Uterus (tissue), 2 donors: Measurements from ENCODE around the gene L3MBTL3.

Source experiments
- POLR2A ChIP-seq, 2 donors: fragments of 450-650 bp; IDR thresholded peaks; one replicate each; pipeline ENCODE4 v1.6.1; 2016; ENCODE audit warnings: antibody characterized with exemption in 2 of 2, mild to moderate bottlenecking in 1 of 2, moderate library complexity in 1 of 2
- TF ChIP-seq, protein P1 (sequence below), 4 experiments: fragments of 200-600 bp in 2 of 4; fragments of 450-650 bp in 2 of 4; sonication (generic) in 2 of 4; IDR thresholded peaks; one replicate each; pipeline ENCODE4 v1.5.1; 2016 to 2019; ENCODE audit warnings: antibody characterized with exemption in 4 of 4, mild to moderate bottlenecking in 2 of 4, moderate library complexity in 1 of 4

DNA sequence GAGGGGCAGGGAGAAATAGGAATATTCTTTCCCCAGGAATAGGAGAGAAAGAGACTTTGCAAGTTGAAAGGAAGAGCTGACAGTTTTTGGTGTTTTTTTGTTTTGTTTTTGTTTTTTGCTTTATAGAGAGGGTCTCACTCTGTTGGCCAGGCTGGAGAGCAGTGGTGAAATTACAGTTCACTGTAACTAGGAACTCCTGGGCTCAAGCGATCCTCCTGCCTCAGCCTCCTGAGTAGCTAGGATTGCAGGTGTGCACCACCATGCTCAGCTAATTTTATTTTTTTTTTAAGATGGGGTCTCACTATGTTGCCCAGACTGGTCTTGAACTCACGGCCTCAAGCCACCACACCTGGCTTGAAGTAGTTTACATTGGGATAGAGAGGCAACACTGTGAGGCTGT, 8.0 kb upstream of the L3MBTL3 start:
- TF ChIP-seq, protein P1, sequence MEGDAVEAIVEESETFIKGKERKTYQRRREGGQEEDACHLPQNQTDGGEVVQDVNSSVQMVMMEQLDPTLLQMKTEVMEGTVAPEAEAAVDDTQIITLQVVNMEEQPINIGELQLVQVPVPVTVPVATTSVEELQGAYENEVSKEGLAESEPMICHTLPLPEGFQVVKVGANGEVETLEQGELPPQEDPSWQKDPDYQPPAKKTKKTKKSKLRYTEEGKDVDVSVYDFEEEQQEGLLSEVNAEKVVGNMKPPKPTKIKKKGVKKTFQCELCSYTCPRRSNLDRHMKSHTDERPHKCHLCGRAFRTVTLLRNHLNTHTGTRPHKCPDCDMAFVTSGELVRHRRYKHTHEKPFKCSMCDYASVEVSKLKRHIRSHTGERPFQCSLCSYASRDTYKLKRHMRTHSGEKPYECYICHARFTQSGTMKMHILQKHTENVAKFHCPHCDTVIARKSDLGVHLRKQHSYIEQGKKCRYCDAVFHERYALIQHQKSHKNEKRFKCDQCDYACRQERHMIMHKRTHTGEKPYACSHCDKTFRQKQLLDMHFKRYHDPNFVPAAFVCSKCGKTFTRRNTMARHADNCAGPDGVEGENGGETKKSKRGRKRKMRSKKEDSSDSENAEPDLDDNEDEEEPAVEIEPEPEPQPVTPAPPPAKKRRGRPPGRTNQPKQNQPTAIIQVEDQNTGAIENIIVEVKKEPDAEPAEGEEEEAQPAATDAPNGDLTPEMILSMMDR (IDR thresholded peaks at IDR 0.05), result no peak
- TF ChIP-seq POLR2A (IDR thresholded peaks at IDR 0.05), result no peak
